Measurements from ENCODE around the gene FCHSD2.

DNA sequence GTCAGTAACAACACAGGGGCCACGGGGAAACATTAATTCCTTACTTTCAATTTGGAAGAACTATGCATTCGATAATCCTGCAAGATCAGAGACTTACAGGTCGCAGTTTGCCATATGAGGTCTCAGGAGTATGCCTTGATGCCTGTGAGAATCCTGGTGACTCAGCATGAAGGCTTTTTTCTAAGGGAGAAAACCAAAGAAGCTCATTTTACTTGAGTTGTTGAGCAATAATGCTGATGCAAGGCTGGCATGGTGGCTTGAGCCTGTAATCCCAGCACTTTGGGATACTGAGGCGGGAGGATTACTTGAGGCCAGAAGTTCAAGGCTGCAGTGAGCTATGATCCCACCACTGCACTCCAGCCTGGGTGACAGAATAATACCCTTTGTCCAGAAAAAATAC is 301.3 kb downstream of the FCHSD2 start:
- no peak for TF ChIP-seq BHLHE40 (IDR thresholded peaks at IDR 0.05; ENCODE audit: low read depth, low read length)
- TF ChIP-seq CBX2 (IDR thresholded peaks at IDR 0.05; ENCODE audit: borderline replicate concordance, low read depth): no peak
- TF ChIP-seq, protein P1, sequence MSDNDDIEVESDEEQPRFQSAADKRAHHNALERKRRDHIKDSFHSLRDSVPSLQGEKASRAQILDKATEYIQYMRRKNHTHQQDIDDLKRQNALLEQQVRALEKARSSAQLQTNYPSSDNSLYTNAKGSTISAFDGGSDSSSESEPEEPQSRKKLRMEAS (IDR thresholded peaks at IDR 0.05): no peak
- TF ChIP-seq, protein P2, sequence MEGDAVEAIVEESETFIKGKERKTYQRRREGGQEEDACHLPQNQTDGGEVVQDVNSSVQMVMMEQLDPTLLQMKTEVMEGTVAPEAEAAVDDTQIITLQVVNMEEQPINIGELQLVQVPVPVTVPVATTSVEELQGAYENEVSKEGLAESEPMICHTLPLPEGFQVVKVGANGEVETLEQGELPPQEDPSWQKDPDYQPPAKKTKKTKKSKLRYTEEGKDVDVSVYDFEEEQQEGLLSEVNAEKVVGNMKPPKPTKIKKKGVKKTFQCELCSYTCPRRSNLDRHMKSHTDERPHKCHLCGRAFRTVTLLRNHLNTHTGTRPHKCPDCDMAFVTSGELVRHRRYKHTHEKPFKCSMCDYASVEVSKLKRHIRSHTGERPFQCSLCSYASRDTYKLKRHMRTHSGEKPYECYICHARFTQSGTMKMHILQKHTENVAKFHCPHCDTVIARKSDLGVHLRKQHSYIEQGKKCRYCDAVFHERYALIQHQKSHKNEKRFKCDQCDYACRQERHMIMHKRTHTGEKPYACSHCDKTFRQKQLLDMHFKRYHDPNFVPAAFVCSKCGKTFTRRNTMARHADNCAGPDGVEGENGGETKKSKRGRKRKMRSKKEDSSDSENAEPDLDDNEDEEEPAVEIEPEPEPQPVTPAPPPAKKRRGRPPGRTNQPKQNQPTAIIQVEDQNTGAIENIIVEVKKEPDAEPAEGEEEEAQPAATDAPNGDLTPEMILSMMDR (IDR thresholded peaks at IDR 0.05): no peak
- no peak for TF ChIP-seq JUNB (IDR thresholded peaks at IDR 0.05)
- TF ChIP-seq, protein P3, sequence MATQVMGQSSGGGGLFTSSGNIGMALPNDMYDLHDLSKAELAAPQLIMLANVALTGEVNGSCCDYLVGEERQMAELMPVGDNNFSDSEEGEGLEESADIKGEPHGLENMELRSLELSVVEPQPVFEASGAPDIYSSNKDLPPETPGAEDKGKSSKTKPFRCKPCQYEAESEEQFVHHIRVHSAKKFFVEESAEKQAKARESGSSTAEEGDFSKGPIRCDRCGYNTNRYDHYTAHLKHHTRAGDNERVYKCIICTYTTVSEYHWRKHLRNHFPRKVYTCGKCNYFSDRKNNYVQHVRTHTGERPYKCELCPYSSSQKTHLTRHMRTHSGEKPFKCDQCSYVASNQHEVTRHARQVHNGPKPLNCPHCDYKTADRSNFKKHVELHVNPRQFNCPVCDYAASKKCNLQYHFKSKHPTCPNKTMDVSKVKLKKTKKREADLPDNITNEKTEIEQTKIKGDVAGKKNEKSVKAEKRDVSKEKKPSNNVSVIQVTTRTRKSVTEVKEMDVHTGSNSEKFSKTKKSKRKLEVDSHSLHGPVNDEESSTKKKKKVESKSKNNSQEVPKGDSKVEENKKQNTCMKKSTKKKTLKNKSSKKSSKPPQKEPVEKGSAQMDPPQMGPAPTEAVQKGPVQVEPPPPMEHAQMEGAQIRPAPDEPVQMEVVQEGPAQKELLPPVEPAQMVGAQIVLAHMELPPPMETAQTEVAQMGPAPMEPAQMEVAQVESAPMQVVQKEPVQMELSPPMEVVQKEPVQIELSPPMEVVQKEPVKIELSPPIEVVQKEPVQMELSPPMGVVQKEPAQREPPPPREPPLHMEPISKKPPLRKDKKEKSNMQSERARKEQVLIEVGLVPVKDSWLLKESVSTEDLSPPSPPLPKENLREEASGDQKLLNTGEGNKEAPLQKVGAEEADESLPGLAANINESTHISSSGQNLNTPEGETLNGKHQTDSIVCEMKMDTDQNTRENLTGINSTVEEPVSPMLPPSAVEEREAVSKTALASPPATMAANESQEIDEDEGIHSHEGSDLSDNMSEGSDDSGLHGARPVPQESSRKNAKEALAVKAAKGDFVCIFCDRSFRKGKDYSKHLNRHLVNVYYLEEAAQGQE (IDR thresholded peaks at IDR 0.05): no peak
- no peak for TF ChIP-seq POLR2A (IDR thresholded peaks at IDR 0.05; ENCODE audit: low read length)
- TF ChIP-seq SREBF2 (IDR thresholded peaks at IDR 0.05): no peak
- TF ChIP-seq, protein P4, sequence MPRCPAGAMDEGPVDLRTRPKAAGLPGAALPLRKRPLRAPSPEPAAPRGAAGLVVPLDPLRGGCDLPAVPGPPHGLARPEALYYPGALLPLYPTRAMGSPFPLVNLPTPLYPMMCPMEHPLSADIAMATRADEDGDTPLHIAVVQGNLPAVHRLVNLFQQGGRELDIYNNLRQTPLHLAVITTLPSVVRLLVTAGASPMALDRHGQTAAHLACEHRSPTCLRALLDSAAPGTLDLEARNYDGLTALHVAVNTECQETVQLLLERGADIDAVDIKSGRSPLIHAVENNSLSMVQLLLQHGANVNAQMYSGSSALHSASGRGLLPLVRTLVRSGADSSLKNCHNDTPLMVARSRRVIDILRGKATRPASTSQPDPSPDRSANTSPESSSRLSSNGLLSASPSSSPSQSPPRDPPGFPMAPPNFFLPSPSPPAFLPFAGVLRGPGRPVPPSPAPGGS (IDR thresholded peaks at IDR 0.05): no peak
- TF ChIP-seq TP53 (CRISPR knock-in tag; IDR thresholded peaks at IDR 0.05): no peak
- TF ChIP-seq SMC3 (IDR thresholded peaks at IDR 0.05): no peak
